NCI-H2107 (cell line): ENCODE data around the gene LUZP1.

Experiments used
- DNase-seq: peaks from one replicate; lab custom pipeline; 2025; lab: John Stamatoyannopoulos, UW

The LUZP1 gene

GRCh38 chr1:23116216-23116836 lies 52.3 kb downstream of the LUZP1 start:
- DNase-seq = no peak

GRCh38 chr1:23114424-23115079 lies 54.1 kb downstream of the LUZP1 start:
- DNase-seq = no peak

- no peak for DNase-seq
Measured at GRCh38 chr1:23111600-23112535, 56.8 kb downstream of the LUZP1 start.

DNA sequence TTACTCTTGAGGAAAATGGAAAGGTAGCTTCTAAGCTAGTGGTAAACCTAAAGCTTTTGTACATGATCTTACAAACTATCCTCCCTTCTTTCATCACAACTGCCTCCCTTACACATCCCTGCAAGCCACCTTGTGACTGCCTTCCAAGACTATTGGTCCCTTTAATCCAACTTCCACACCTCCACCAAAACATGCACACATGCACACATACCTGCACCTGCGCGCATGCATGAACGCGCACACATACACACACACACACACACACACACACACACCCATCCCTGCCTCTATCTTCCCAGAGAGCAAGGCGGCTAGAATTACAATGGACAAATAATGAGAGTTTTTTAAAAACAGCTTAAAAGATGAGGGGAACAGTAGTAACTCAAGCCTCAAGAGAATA lies 58.3 kb downstream of the LUZP1 start:
- no peak for DNase-seq

- DNase-seq = peak; percentile 9
Measured at GRCh38 chr1:23108918-23109533, 59.6 kb downstream of the LUZP1 start.

DNA sequence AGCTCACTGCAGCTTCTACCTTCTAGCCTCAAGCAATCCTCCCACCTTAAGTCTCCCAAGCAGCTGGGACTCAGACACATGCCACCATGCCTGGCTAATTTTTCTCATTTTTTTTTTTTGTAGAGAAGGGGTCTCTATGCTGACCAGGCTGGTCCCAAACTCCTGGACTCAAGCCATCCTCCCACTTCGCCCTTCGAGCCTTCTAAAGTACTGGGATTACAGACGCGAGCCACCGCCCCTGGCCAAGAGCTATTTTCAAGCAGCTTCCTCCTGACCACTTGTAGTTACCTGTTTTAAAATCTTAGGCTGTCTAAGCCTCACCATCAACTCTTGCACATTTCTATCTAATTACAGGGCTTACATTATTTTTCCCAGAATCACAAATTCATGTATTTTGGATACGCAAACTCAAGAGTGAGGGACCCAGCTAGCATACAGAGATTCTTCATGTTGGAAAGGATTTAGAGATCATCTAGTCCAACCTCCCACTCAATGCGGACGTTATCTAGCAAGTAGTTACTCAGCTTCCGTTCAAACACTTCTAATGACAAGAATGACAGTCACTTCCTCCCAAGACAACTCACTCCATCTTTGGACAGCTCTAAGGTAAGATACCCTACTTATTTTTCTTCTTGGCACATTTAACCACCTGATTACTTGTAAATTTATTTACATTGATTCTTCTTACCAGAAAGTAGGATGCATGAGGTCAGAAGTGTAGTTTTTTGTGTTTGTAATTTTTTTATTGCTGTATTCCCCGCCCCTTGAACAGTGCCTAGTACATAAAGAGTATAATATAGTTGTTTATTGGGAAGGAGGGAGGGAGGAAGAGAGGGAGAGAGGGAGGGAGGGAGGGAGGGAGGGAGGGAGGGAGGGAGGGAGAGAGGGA lies 65.4 kb downstream of the LUZP1 start:
- DNase-seq = no peak

- DNase-seq = no peak
Measured at GRCh38 chr1:23102289-23102688, 66.4 kb downstream of the LUZP1 start.

DNA sequence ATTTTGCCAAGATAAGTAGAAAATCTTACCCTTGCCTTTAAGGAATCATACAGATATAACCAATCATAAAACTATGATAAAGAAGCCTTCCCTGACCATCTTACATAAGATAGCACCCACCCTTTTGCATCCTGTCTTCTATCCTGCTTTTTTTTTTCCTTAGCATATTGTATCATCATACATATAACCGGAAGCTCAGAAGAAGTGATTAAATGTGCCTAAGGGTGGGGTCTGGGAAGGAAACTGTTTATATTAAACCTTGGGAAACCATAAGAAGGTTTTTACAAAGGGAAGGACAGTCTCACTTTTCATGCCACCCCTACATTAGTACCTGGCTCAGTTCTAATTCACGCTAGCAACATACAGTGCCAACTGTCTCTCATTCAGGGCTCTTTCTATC lies 66.8 kb downstream of the LUZP1 start:
- no peak for DNase-seq

DNA sequence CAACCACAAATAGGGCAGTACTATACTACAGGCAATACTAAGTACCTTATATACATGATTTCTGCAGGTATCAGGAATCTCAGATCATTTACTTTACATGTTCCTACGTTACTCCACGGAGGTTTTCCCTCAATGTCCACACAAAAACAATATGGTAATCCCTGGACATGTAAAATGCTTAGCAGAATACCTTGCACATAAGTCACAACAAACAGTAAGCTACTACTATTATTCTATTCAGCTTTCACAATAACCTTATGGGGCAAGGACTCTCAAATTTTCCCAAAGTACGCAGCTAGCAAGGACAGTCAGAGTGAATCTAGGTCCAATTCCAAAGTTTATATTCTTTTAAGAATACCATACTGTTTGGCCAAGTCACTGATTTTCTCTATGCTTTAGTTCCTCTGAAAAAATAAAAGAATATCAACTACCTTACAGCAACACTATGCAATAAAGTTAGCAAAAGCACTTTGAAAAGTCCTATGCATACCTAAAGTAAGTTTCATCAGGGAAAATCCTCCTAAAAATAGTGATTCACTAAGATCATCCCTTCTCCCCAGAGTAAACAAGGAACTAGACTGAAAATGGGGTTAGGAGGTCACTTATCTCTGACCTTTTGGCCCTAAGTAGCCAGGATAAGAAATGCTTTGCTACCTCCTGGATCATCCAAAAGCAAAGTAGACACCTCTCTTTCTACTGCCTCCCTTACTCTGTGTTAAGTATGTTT lies 67.4 kb downstream of the LUZP1 start:
- no peak for DNase-seq

- DNase-seq = no peak
Measured at GRCh38 chr1:23100074-23100748, 68.4 kb downstream of the LUZP1 start.

DNA sequence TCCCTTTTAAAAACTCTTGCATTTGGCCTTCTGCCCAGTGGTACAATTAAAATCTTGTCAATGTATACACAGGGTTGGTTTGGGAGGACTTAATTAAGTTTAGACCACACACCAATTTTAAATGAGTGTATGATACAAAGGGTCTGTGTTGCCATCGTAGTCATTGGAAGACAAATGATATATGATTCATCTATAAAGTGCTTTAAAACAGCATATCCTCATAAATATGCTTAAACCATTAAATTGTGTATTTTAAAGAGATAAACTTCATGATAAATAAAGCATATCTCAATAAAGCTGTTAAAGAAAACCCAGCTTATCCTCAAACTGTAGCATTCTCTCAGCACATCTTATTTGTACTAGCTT lies 69.5 kb downstream of the LUZP1 start:
- DNase-seq = no peak

DNA sequence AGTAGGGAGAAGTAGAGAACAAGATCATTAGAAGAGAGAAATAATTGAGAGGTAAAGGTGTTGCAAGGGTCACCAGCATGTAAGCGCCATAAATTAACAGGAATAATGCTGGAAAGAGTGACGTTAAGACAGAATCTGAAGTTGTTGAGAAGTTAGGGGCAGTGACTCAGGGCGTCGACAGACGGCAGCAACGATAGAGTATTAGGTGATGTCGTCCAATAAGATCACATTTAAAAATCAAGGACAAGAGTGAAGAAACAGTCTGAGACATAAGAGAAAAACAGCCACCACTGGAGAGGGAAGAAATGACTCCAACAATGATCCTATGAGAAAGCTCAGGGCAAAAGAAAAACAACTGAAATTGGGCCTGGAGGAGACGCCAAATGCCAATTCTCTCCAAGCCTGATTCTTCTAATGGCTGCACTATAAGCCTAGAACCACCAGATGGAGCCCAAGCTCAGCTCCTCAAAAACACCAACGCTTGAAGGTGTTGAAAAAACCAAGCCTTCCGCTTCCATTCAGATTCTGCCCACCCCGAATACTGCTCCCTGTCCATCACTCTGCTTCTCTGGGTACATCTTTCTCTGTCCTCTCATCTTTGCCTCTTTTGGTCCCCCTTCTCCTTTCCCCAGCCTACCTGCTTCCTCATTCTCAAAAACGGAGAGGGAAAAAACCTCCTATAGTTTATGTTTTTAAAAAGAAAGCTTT lies 70.0 kb downstream of the LUZP1 start:
- DNase-seq = peak; percentile 81

- no peak for DNase-seq
Measured at GRCh38 chr1:23097316-23097715, 71.3 kb downstream of the LUZP1 start.

DNA sequence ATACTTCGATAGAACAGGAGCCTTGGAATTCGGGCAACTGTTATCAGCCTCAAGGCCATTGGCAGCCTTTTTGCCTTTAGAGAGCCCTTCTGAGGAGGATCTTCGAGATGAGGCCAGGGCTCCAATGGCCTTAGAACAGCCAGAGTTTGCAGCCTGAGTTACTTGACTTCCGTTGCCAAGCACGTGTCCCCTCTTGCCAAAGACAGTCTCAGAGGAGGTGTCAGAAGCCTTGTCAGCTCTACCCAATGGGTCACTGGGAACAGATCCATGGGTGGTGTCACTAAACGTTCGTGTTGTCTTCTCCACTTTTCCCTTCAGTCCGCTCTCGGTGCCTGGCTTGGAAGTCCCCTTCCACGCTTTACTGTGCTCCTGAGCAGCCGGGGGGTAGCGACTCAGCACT lies 76.2 kb downstream of the LUZP1 start:
- no peak for DNase-seq

- no peak for DNase-seq
Measured at GRCh38 chr1:23091545-23091944, 77.1 kb downstream of the LUZP1 start.

- no peak for DNase-seq
Measured at GRCh38 chr1:23090056-23090455, 78.6 kb downstream of the LUZP1 start.

- no peak for DNase-seq
Measured at GRCh38 chr1:23088027-23088426, 80.6 kb downstream of the LUZP1 start.

DNA sequence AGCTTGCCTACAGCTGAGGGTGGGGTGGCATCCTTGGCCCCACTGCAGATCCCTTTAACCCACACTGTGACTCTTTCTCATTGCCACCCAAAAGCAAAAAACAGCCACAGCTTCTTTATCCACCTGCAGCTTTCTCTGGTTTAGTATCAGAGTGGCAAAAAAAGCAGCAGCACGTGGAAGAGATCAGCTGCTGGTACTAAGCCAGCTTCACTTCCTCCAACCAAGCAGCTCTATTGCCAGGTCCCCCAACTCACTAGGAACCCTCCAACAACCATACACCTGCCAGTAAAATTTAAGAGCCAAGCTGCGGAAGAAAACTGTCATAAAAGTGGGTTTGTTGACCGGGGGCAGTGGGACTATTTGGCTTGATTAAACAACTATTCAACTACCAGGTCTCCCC lies 83.0 kb downstream of the LUZP1 start:
- DNase-seq = no peak

- no peak for DNase-seq
Measured at GRCh38 chr1:23084880-23085279, 83.8 kb downstream of the LUZP1 start.
